H1 (cell line): ENCODE results near the gene GPR15LG. TPM values are rescaled to one million over a fixed set of nuclear protein-coding genes. Genes with fewer than 3 reads are reported as not detected.

Experiments
- BACH1 ChIP-seq: IDR thresholded peaks from 2 replicates; pipeline ENCODE4 v1.6.1; 2012; ENCODE audit warnings: low read length, improper control_type of control experiment
- polyA plus RNA-seq, 7 experiments: library from polyadenylated mRNA; depleted of rRNA in 3 of 7; stranded (reverse) in 5 of 7; unstranded in 2 of 7; fragments of >200 nt in 5 of 7; fragments of 200-250 nt in 2 of 7; gene quantifications; 1 replicate in 5 of 7; 2 replicates in 1 of 7; 4 replicates in 1 of 7; pipeline versions ENCODE4 v1.2.1 to v1.2.3, GENCODE V29; 2011 to 2013; ENCODE audit warnings: missing spikeins in 2 of 7, mixed read lengths in 2 of 7
- total RNA-seq: library from RNA; stranded (reverse); fragmentation: NEBNext Ultra II Directional; extraction: Animal tissue kit (Norgen Biotek cat#: 25700); gene quantifications from 2 replicates; pipeline ENCODE4 v1.2.1, GENCODE V29; 2021

The GPR15LG gene
- total and polyA plus RNA-seq, 2 of the 8 experiments (the other 6 are each of a cell fraction or from before 2014, with no cell fraction given) = not detected

GRCh38 chr10:84158061-84158460, 15.5 kb upstream of the GPR15LG start (continued):
- no peak for TF ChIP-seq BACH1
